Neural progenitor cell (in vitro differentiated cells): ENCODE measurements around the gene CX3CL1. TPM values are rescaled to one million over a fixed set of nuclear protein-coding genes. Genes with fewer than 3 reads are reported as not detected.

ENCODE experiments used
- DNase-seq: peaks from one replicate; pipeline ENCODE4 v3.0.0-alpha.2; 2016; ENCODE audit warnings: low spot score
- H2AFZ ChIP-seq: fragments of 200-600 bp; sonication (generic); replicated peaks from 2 replicates; pipeline ENCODE4 v1.6.1; 2016; ENCODE audit warnings: antibody characterized with exemption
- H3F3A ChIP-seq: fragments of 200-600 bp; sonication (generic); 2 replicates; pipeline ENCODE4 v1.6.1; 2016; ENCODE audit warnings: antibody characterized with exemption, low read depth
- H3K27ac ChIP-seq: fragments of 200-600 bp; sonication (generic); 2 replicates; pipeline ENCODE4 v1.5.1; 2016; ENCODE audit warnings: mild to moderate bottlenecking
- H3K27me3 ChIP-seq: fragments of 200-600 bp; sonication (generic); 2 replicates; pipeline ENCODE4 v1.6.1; 2016; ENCODE audit warnings: mild to moderate bottlenecking, moderate library complexity
- H3K36me3 ChIP-seq: fragments of 200-600 bp; sonication (generic); 2 replicates; pipeline ENCODE4 v1.5.1; 2016
- H3K4me1 ChIP-seq: fragments of 200-600 bp; sonication (generic); 2 replicates; pipeline ENCODE4 v1.6.1; 2016; ENCODE audit warnings: mixed run types
- H3K4me2 ChIP-seq: fragments of 200-600 bp; sonication (generic); 2 replicates; pipeline ENCODE4 v1.6.1; 2016
- H3K4me3 ChIP-seq: fragments of 200-600 bp; sonication (generic); 2 replicates; pipeline ENCODE4 v1.5.1; 2016
- H3K79me2 ChIP-seq: fragments of 200-600 bp; sonication (generic); 2 replicates; pipeline ENCODE4 v1.6.1; 2016; ENCODE audit warnings: low read depth
- H3K9ac ChIP-seq: fragments of 200-600 bp; sonication (generic); 2 replicates; pipeline ENCODE4 v1.6.1; 2016
- H3K9me3 ChIP-seq: fragments of 200-600 bp; sonication (generic); 2 replicates; pipeline ENCODE4 v1.5.1; 2016; ENCODE audit warnings: low read depth
- H4K20me1 ChIP-seq: fragments of 200-600 bp; sonication (generic); 2 replicates; pipeline ENCODE4 v1.6.1; 2016; ENCODE audit warnings: low read depth
- H3K27ac Mint-ChIP-seq: 3 replicates; pipeline ENCODE4 v1.8.0; 2021; ENCODE audit warnings: mixed read lengths
- H3K27me3 Mint-ChIP-seq: 2 replicates; pipeline ENCODE4 v1.8.0; 2022; ENCODE audit warnings: low read depth, mild to moderate bottlenecking, inconsistent platforms, moderate library complexity, mixed read lengths; ENCODE audit not compliant: insufficient read depth
- H3K36me3 Mint-ChIP-seq: 3 replicates; pipeline ENCODE4 v1.8.0; 2021; ENCODE audit warnings: mixed read lengths
- H3K4me1 Mint-ChIP-seq: 3 replicates; pipeline ENCODE4 v1.8.0; 2021; ENCODE audit warnings: mixed read lengths
- H3K4me3 Mint-ChIP-seq: 3 replicates; pipeline ENCODE4 v1.8.0; 2021; ENCODE audit warnings: mild to moderate bottlenecking, moderate library complexity, mixed read lengths
- H3K9me3 Mint-ChIP-seq: 3 replicates; pipeline ENCODE4 v1.8.0; 2020; ENCODE audit warnings: mixed read lengths
- EZH2 ChIP-seq: fragments of 200-600 bp; sonication (generic); IDR thresholded peaks from 2 replicates; pipeline ENCODE4 v1.6.1; 2017; ENCODE audit warnings: antibody characterized with exemption, mild to moderate bottlenecking, moderate library complexity
- EZH2phosphoT487 ChIP-seq: fragments of 200-600 bp; sonication (generic); IDR thresholded peaks from 2 replicates; pipeline ENCODE4 v1.6.1; 2017; ENCODE audit warnings: antibody characterized with exemption
- total RNA-seq: library from RNA; depleted of rRNA; stranded (reverse); fragments of >200 nt; gene quantifications from 2 replicates; pipeline ENCODE4 v1.2.3, GENCODE V29; 2015; ENCODE audit warnings: low replicate concordance
- TF ChIP-seq, protein P1 (sequence below): fragments of 200-600 bp; sonication (generic); IDR thresholded peaks from 2 replicates; pipeline ENCODE4 v1.5.1; 2017; ENCODE audit warnings: antibody characterized with exemption, mild to moderate bottlenecking

Gene CX3CL1
- total RNA-seq, 1 donor from 2014 or later, result 0.65 TPM

DNA sequence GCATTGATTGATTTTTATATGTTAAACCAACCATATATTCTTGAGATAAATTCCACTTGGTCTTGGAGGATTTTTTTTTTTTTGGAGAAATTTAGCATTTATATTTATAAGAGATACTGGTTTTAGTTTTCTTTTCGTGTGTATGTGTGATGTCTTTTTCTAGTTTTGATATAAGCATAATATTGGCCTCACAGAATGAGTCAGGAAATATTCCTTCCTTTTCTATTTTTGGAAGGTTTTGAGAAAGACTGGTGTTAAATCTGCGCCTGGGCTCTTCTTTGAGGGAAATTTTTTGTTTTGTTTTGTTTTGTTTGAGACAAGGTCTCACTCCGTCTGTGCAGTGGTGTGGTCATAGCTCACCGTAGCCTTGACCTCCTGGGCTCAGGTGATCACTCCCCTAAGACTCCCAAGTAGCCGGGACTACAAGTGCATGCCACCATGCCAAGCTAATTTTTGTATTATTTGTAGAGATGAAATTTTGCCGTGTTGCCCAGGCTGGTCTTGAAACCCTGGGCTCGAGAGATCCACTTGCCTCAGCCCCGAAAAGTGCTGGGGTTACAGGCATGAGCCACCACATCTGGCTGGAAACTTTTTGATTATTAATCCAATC, 42.5 kb upstream of the CX3CL1 start:
- peaks cover 8% of the 10 kb centered on the region for H3K9me3 Mint-ChIP-seq
- H3K27ac Mint-ChIP-seq, result no peak overlapping the region
- H4K20me1 ChIP-seq, result no peaks in the 10 kb centered on the region
- no peak overlapping the region for H3K4me2 ChIP-seq
- no peak for DNase-seq
- H3K4me3 ChIP-seq, result no peak overlapping the region
- no peaks in the 10 kb centered on the region for H3K4me1 ChIP-seq
- no peaks in the 10 kb centered on the region for H3K27me3 ChIP-seq
- H3F3A ChIP-seq, result peaks cover 4% of the 10 kb centered on the region
- H3K9me3 ChIP-seq, result peaks cover 4% of the 10 kb centered on the region
- no peaks in the 10 kb centered on the region for H3K4me1 Mint-ChIP-seq
- no peak overlapping the region for H3K27ac ChIP-seq
- H2AFZ ChIP-seq, result no peak overlapping the region
- no peak for TF ChIP-seq EZH2
- no peak for TF ChIP-seq EZH2phosphoT487
- TF ChIP-seq, protein P1, sequence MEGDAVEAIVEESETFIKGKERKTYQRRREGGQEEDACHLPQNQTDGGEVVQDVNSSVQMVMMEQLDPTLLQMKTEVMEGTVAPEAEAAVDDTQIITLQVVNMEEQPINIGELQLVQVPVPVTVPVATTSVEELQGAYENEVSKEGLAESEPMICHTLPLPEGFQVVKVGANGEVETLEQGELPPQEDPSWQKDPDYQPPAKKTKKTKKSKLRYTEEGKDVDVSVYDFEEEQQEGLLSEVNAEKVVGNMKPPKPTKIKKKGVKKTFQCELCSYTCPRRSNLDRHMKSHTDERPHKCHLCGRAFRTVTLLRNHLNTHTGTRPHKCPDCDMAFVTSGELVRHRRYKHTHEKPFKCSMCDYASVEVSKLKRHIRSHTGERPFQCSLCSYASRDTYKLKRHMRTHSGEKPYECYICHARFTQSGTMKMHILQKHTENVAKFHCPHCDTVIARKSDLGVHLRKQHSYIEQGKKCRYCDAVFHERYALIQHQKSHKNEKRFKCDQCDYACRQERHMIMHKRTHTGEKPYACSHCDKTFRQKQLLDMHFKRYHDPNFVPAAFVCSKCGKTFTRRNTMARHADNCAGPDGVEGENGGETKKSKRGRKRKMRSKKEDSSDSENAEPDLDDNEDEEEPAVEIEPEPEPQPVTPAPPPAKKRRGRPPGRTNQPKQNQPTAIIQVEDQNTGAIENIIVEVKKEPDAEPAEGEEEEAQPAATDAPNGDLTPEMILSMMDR, result no peak
- H3K79me2 ChIP-seq, result no peaks in the 10 kb centered on the region
- H3K9ac ChIP-seq, result no peak overlapping the region
- no peaks in the 10 kb centered on the region for H3K36me3 ChIP-seq
- H3K4me3 Mint-ChIP-seq, result no peak overlapping the region
- peaks cover 4% of the 10 kb centered on the region for H3K27me3 Mint-ChIP-seq
- no peaks in the 10 kb centered on the region for H3K36me3 Mint-ChIP-seq

DNA sequence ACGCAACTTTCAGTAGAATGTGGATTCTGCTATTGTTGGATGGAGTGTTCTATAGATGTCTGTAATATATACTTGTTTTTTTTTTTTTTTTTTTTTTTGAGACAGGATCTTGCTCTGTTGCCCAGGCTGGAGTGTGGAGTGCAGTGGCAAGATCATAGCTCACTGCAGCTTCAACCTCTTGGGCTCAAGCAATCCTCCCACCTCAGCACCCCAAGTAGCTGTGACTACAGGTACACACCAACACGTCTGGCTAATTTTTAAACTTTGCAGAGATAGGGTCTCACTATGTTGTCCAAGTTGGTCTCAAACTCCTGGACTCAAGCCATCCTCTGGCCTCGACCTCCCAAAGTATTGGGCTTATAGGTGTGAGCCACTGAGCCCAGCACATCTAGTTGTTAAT, 40.9 kb upstream of the CX3CL1 start:
- no peaks in the 10 kb centered on the region for H3K36me3 Mint-ChIP-seq
- Histone ChIP-seq H2AFZ (no peak overlapping the region), H3K79me2 (no peaks in the 10 kb centered on the region), H3K9me3 (peaks cover 3% of the 10 kb centered on the region), H3K4me2 (no peak overlapping the region), H3K36me3 (no peaks in the 10 kb centered on the region), H3K27ac (no peak overlapping the region), H3K4me1 (no peaks in the 10 kb centered on the region), H4K20me1 (no peaks in the 10 kb centered on the region), H3F3A (peaks cover 4% of the 10 kb centered on the region), H3K9ac (no peak overlapping the region), H3K4me3 (no peak overlapping the region), H3K27me3 (no peaks in the 10 kb centered on the region)
- DNase-seq, result no peak
- peaks cover 7% of the 10 kb centered on the region for H3K27me3 Mint-ChIP-seq
- H3K4me3 Mint-ChIP-seq, result no peak overlapping the region
- H3K4me1 Mint-ChIP-seq, result no peaks in the 10 kb centered on the region
- no peak overlapping the region for H3K27ac Mint-ChIP-seq
- H3K9me3 Mint-ChIP-seq, result peaks cover 9% of the 10 kb centered on the region
- TF ChIP-seq EZH2, result no peak
- TF ChIP-seq EZH2phosphoT487, result no peak
- TF ChIP-seq, protein P1, result no peak

DNA sequence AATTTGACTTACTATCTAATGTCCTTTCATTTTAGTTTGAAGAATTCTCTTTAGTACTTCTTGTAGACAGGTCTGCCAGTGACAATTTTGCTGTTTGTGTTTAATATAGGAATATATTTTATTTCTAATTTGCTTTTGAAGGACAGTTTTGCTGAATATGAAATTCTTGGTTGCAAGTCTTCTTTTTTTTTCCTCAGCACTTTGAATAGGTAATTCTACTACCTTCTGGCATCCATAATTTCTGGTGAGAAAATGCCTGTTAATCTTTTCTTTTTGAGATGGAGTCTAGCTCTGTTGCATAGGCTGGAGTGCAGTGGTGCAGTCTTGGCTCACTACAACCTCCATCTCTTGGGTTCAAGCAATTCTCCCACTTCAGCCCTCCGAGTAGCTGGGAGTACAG, 38.9 kb upstream of the CX3CL1 start:
- no peak for DNase-seq
- Histone ChIP-seq H3K27ac (no peak overlapping the region), H4K20me1 (no peaks in the 10 kb centered on the region), H2AFZ (no peak overlapping the region), H3K27me3 (no peaks in the 10 kb centered on the region), H3K4me2 (no peak overlapping the region), H3K4me3 (no peak overlapping the region), H3K36me3 (no peaks in the 10 kb centered on the region), H3K9me3 (no peaks in the 10 kb centered on the region), H3K9ac (no peak overlapping the region), H3K79me2 (no peaks in the 10 kb centered on the region), H3F3A (no peaks in the 10 kb centered on the region), H3K4me1 (no peaks in the 10 kb centered on the region)
- H3K4me3 Mint-ChIP-seq, result no peak overlapping the region
- H3K4me1 Mint-ChIP-seq, result no peaks in the 10 kb centered on the region
- H3K36me3 Mint-ChIP-seq, result no peaks in the 10 kb centered on the region
- peaks cover 11% of the 10 kb centered on the region for H3K9me3 Mint-ChIP-seq
- no peak overlapping the region for H3K27ac Mint-ChIP-seq
- peaks cover 7% of the 10 kb centered on the region for H3K27me3 Mint-ChIP-seq
- no peak for TF ChIP-seq EZH2phosphoT487
- TF ChIP-seq, protein P1, result no peak
- no peak for TF ChIP-seq EZH2
